Right renal pelvis (tissue), 4 donors: ENCODE data around the gene MVB12B. TPM values are rescaled to one million over a fixed set of nuclear protein-coding genes. Genes with fewer than 3 reads are reported as not detected.

Source experiments
- DNase-seq, 4 donors: peaks; one replicate each; pipeline ENCODE4 v3.0.0-alpha.2; 2013; ENCODE audit warnings: low read depth in 4 of 4, low spot score in 3 of 4, missing footprints in 1 of 4
- polyA plus RNA-seq, 4 donors: library from polyadenylated mRNA; unstranded; fragments of 120-200 nt; gene quantifications; one replicate each; pipeline ENCODE4 v1.2.1, GENCODE V29; 2013; ENCODE audit not compliant: insufficient read length in 4 of 4

MVB12B gene
- polyA plus RNA-seq, 4 donors, result 17.9 to 19.7 (median 18.9) TPM

- no peak for DNase-seq
Measured at GRCh38 chr9:126420643-126421564, 94.3 kb downstream of the MVB12B start.

- DNase-seq, result no peak
Measured at GRCh38 chr9:126421567-126422428, 95.2 kb downstream of the MVB12B start.

- no peak for DNase-seq
Measured at GRCh38 chr9:126423142-126423915, 96.7 kb downstream of the MVB12B start.

- no peak for DNase-seq
Measured at GRCh38 chr9:126423916-126424185, 97.2 kb downstream of the MVB12B start.

DNA sequence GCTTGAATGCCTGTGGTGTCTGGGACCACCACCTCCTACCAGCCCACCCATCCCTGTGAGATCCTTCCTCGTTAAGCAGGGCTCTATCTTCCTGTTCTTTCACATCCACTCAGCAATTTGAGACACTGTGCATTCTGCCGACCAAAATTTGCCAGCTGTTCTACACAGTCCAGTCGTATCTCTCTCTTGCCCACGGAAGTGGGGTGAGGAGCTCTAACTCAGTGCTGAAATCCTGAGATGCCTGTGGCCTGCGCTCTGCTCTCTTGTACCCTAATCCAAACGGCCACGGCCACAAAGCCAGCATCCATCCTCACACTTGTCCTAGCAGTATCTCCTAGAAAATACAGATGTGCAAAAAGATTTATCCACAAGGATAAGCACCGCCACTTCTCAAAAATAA, 97.9 kb downstream of the MVB12B start:
- DNase-seq, result no peak

- DNase-seq, result no peak
Measured at GRCh38 chr9:126428534-126429175, 102.0 kb downstream of the MVB12B start.

DNA sequence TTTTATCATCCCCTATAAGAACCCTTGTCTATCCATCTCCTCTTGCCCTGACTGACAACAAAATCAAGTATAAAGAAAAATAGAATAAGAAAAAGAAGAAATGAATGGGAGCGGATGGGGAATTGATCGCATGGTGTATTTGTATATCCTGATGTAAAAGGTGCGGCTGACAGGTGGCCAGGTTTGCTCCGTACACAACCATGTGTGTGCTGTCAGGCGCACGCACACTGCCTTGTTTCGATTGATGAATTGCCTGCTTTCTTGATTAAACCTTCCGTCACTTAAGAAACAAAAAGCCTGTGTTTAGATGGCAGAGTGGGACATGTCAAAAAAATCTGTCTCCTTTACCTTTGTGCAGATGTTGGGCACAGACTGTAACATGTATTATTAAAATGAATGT, 102.6 kb downstream of the MVB12B start:
- no peak for DNase-seq

GRCh38 chr9:126430124-126430523, 103.5 kb downstream of the MVB12B start:
- no peak for DNase-seq

- no peak for DNase-seq
Measured at GRCh38 chr9:126431077-126431742, 104.6 kb downstream of the MVB12B start.

DNA sequence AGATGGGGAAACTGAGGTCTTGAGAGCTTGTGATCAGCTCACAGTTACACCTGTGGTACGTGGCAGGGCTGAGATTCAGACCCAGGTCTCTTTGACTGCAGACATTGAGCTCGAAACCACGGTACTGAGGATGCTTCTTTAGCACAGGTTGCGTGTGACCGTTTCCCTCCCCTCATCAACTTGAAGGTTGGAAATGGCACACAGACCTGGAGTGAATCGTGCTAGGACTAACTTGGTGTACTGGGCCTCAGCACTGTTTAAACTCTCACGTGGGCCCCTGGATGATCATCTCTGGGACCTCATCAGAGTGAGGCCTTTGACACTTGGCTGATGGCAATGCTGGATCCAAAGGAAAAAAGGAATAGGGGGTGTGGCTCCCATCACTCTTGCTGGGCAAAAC, 106.0 kb downstream of the MVB12B start:
- DNase-seq, result no peak

GRCh38 chr9:126435105-126435504, 108.5 kb downstream of the MVB12B start:
- DNase-seq, result no peak

GRCh38 chr9:126435626-126436025, 109.0 kb downstream of the MVB12B start:
- no peak for DNase-seq

DNA sequence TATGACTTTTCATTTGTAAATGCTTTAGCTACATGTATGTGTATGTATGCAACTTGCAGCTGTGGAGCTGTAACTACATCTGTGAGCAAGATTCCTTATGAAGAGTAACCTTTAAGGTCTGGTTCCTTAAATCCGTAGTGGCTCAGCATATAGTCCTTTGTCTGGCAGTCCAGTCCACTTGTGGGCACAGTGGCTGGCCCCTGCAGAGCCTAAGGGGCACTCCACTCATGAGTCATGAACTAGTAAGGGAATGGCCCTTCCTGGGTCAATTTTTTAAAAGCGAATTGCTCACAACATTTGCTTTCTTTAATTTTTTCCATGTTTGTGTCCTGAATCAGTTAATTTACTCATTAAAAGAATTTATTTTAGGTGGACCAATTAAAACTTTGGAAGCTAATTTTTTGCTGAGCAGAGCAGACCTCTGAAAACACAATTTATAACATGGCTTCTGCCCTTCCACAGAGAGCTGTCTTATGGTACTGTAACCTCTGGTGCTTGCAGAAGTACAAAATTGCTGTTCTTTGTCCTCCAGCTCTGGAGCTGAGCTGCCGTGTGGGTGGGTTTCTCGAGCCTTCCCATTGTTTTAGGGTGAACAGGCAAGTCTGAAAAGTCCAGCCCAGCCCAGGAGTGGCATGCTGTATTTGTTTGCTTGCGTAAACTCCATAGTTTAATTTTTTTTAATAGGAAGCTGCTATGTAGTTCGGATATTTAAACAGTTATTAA, 110.1 kb downstream of the MVB12B start:
- no peak for DNase-seq

- no peak for DNase-seq
Measured at GRCh38 chr9:126437268-126437666, 110.6 kb downstream of the MVB12B start.

DNA sequence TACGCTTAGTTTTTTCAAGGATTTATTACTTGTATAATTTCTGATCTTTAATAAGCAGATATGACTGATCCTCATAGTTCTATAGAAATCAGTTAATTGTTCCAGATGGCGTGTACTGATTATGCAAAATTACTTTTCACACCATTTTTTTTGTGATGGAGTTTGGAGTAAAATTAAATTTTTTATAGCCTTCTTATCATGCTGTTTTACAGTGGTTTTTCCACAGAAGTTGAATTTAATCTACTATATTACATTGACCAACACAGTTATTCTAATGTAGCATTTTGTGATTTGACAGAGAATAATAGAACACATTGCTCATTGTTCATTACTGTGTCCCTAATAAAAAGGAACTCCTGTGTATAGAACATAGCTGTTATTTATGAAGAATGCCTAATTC, 111.1 kb downstream of the MVB12B start:
- no peak for DNase-seq

DNA sequence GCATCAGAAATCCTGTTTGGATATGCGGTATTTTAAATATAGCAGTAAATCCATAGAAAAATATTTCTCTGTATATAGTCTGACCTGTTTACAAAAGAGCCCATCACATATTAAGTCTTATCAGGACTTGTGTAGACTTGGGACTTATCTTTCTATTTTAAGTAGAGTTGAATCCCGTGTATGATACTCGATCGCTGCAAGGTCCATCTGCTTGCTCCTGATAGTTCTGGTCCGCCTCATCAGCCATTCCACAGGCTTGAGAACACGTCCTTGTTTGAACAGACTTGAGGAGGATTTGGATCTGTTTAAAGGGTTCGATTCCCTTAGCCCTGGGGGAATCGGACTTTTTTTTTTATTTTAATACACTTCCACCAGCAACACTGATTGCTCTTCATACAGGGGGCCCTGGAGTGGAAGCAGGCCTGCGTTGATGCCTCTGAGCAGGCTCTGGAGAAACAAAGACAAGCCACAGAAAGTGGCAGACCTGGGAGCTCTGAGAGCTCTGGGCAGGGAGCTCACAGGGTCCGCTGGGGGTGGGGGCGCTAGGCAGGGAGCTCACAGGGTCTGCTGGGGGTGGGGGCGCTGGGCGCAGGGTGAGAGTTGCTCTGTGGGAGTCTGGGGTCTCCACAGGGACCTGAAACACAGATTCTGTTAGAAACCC, 112.2 kb downstream of the MVB12B start:
- no peak for DNase-seq

DNA sequence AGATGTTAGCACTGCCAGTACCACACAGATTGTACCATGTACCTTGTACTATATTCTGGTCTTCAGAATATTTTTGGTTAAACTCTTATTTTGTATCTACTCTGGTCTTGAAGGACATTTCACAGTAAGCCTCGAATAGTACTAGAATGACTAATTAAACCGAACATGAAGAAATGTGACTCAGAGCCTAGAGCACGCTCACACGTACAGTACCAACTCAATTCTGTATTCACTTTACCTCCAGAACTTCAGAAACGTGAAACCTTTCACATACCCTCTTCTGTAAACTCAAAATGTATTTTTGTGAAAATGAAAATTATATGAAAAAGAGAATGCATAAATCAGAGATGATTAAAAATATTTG, 112.8 kb downstream of the MVB12B start:
- no peak for DNase-seq

DNA sequence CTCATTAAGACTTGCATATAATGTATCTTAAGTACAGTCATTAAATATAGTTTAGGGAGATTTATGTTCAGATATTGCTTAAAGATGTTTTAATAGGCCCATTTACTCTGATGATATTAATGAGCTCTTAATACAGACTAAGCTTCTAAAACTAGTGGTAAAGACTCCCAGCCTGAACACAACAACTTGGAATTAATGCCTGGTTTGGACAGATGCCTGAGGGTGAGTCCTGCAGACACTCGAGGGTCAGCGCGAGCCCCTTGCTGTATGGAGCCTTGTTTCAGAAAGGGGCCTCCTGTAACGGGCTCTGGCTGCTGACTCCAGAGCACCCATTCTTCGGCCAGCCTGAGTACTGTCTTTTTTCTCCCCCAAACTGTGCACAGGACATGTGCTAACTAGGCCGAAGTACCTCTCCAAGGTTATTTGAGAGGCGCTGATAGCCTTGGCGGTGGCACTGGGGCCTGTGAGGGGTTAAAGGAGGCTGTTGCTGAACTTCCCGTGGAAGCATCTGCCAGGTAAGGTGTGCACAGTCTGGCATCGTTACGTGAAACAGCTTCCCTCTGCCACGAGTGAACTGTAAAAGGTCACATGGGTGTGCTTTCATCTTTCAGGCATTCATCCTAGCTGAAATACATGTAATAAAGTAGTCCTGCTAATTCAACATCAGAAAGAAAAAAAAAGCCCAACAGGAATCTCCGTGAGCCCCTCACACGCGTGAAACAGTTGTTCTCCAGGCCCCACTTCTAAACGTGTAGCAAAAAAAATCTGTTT, 113.4 kb downstream of the MVB12B start:
- DNase-seq, result no peak
